Bronchial epithelial cell (primary cell): ENCODE data around the gene PAGR1. TPM values are rescaled to one million over a fixed set of nuclear protein-coding genes. Genes with fewer than 3 reads are reported as not detected.
"Not testable (repeated sequence)": the region's sequence is repeated elsewhere in the genome, so short reads cannot be mapped to it uniquely, and the experiment has no call there.

Experiments used
- DNase-seq: peaks from one replicate; pipeline ENCODE4 v3.0.0-alpha.2; 2010; ENCODE audit warnings: low read depth
- FAIRE-seq: peaks from 2 replicates; lab custom pipeline; 2011; peaks lifted over from hg19 to GRCh38; lab: Jason Lieb, UNC
- H3K27me3 ChIP-seq: 2 replicates; pipeline ENCODE4 v1.5.1; 2011; ENCODE audit warnings: low read length; ENCODE audit not compliant: control insufficient read depth, insufficient read depth
- H3K36me3 ChIP-seq: 2 replicates; pipeline ENCODE4 v1.5.1; 2011; ENCODE audit warnings: low read length; ENCODE audit not compliant: control insufficient read depth, insufficient read depth
- H3K4me3 ChIP-seq: 2 replicates; pipeline ENCODE4 v1.5.1; 2011; ENCODE audit warnings: mild to moderate bottlenecking, low read depth, low read length, control low read depth
- total RNA-seq: library from RNA; depleted of rRNA; stranded (reverse); fragments of >200 nt; gene quantifications from 2 replicates; pipeline ENCODE4 v1.2.1, GENCODE V29; 2014
- TF ChIP-seq, protein P1 (sequence below): IDR thresholded peaks from 2 replicates; pipeline ENCODE4 v1.5.1; 2011; ENCODE audit warnings: mild to moderate bottlenecking, moderate library complexity, low read length, control low read depth, inconsistent platforms; ENCODE audit not compliant: insufficient read depth, severe bottlenecking

PAGR1 gene
- total RNA-seq, 1 donor from 2014 or later: 24.7 TPM

DNA sequence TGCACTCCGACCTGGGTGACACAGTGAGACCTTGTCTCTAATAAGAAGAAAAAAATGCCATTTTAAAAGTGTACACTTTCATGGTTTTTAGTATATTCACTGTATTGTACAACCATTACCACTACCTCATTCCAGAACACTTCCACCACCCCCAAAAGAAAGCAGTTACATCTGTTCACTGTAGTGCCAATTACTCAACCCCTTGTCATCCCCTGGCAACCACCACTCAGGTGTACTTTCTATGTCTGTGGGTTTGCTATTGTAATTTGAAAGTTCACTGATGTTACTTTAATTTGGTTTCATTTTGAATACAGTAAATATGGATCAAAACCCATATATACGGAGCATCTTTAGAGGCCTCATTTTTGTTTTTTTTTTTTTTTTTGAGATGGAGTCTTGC, 31.8 kb upstream of the PAGR1 start:
- FAIRE-seq: no peak
- TF ChIP-seq, protein P1, sequence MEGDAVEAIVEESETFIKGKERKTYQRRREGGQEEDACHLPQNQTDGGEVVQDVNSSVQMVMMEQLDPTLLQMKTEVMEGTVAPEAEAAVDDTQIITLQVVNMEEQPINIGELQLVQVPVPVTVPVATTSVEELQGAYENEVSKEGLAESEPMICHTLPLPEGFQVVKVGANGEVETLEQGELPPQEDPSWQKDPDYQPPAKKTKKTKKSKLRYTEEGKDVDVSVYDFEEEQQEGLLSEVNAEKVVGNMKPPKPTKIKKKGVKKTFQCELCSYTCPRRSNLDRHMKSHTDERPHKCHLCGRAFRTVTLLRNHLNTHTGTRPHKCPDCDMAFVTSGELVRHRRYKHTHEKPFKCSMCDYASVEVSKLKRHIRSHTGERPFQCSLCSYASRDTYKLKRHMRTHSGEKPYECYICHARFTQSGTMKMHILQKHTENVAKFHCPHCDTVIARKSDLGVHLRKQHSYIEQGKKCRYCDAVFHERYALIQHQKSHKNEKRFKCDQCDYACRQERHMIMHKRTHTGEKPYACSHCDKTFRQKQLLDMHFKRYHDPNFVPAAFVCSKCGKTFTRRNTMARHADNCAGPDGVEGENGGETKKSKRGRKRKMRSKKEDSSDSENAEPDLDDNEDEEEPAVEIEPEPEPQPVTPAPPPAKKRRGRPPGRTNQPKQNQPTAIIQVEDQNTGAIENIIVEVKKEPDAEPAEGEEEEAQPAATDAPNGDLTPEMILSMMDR: no peak
- no peaks in the 10 kb centered on the region for H3K27me3 ChIP-seq
- no peak overlapping the region for H3K4me3 ChIP-seq
- DNase-seq: peak; percentile 83
- H3K36me3 ChIP-seq: no peaks in the 10 kb centered on the region

DNA sequence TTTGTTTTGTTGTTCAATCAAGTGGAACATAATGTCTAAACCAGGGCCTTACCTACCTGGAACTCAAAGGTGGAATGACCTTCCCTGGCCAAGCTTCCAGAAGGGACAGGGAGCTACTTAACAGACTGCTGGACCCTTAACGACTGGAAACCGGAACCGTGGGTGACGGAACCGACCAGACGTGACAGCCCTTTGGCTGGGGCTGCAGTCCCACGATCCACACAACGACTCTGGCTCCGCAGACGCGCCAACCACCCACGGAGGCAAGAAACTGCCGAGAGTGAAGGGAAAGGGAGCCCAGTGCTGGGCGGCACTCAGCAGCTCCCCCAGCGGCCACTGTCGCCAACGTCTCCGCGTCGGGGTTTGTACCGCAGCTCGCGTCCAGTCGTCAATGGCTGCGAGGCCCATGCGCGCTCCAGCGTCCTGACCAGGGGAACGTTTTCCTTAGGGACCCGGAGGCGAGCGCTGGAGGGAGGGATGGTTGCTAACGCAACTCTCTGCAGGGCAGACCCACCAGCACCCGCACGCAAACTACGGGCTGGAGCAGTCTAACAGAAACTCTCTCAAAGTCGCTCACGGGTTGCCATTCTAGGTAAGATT, 31.0 kb upstream of the PAGR1 start:
- no peaks in the 10 kb centered on the region for H3K27me3 ChIP-seq
- H3K4me3 ChIP-seq: no peak overlapping the region
- FAIRE-seq (no peak), DNase-seq (no peak)
- TF ChIP-seq, protein P1: peak; percentile 75
- H3K36me3 ChIP-seq: no peaks in the 10 kb centered on the region

DNA sequence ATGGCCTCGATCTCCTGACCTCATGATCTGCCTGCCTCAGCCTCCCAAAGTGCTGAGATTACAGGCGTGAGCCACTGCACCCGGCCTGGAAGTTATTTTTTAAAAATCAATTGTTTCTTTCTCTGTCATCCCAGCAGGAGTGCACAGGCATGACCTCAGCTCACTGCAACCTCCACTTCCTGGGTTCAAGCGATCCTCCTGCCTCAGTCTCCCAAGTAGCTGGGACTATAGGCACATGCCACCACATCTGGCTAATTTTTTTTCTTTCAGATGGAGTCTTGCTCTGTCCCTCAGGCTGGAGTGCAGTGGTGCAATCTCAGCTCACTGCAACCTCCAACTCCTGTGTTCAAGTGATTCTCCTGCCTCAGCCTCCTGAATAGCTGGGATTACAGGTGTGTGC, 28.8 kb upstream of the PAGR1 start:
- H3K4me3 ChIP-seq, H3K27me3 ChIP-seq, DNase-seq, H3K36me3 ChIP-seq, FAIRE-seq: not testable (repeated sequence)

DNA sequence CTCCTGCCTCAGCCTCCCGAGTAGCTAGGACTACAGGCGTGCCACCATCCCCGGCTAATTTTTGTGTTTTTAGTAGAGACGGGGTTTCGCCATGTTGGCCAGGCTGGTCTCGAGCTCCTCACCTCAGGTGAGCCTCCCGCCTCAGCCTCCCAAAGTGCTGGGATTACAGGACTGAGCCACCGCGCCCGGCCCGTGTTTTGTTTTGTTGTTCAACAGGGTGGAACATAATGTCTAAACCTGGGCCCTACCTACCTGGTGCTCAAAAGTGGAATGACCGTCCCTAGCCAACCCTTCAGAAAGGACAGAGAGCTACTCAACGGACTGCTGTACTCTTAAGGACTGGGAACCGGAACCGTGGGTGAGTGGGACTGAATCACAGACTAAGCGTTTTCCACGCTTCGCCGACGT, 26.2 kb upstream of the PAGR1 start:
- Histone ChIP-seq H3K27me3 (no peaks in the 10 kb centered on the region), H3K36me3 (no peaks in the 10 kb centered on the region), H3K4me3 (peak overlapping the region; percentile 98)
- TF ChIP-seq, protein P1: no peak
- FAIRE-seq: no peak
- no peak for DNase-seq

DNA sequence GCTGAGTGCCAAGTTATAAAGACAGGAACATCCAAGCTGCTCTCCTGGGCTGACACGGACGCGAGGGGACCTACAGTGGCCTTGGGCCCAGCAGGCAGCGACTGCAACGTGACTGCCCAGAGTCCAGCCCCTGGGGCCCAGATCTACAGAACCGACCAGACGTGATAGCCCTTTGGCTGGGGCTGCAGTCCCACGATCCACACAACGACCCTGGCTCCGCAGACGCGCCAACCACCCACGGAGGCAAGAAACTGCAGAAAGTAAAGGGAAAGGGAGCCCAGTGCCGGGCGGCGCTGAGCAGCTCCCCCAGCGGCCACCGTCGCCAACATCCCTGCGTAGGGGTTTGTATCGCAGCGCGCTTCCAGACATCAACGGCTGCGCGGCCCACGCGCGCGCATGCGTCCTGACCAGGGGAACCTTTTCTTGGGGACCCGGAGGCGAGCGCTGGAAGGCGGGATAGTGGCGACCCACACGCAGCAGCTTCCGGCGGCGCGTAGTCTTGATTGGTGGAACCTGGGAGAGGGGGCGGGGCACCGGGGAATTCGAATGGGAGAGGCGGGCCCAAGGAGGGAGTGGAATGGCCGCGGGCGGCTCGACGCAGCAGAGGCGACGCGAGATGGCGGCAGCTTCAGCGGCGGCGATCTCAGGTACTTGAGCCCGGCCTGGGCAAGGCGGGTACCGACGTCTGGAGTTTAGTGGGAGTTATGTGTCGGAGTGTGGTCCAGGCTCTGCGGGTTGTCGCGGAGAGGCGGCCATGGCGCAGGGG, 25.6 kb upstream of the PAGR1 start, which contains the start of gene KIF22:
KIF22 (plus strand) TSS at position 569 of the 766 bp plus-strand sequence; CDS start at position 578, 9 bp downstream.
- Histone ChIP-seq H3K4me3 (peak within 1 kb of the TSS; percentile 98), H3K36me3 (no peaks in the 10 kb centered on the region), H3K27me3 (no peaks in the 10 kb centered on the region)
- DNase-seq: peak; percentile 95
- TF ChIP-seq, protein P1: peak; percentile 91
- FAIRE-seq: no peak
